ENCODE results near the gene GLB1L3.

Gene GLB1L3

DNA sequence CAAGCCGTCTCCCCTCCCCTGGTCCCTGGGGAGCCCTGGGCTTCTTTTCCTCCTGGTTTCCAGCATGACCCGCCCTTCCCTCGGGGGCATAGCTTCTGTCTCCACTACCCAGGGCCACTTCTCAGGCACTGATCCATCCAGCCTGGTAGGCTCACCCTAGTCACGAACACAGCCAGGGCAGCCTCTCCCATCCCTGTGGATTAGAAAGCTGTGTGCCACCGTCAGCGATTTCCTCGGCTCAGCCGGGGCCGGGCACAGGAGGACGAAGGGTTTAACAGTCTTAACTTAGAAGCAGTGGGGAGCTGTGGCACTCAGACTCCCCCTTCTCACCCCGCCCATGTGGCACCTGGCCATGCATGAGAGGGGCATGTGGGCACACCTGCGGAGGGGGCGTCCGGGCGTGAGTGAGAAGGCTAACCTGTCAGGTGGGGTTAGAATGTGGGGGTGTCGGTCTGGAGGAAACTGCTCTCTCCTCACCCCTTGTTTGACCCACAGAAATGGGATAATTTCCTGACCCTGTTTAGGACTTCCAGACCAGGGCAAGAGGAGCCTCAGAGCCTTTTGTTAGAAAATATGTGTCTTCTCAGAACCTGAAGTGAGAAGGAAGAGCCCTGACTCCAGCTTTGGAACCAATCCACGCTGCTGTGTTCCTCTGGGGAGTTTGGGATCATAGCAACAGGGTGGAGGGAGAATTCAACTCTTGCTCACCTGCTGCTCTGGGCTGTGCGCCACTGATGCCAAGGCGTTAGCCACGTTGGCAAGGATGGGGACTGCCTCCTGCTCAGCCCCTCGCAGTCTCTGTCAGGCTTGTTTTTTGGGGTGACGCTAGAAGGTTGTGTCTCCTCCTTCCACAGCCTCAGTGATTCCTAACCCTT, 70.2 kb downstream of the GLB1L3 start:
- no peak for DNase-seq

DNA sequence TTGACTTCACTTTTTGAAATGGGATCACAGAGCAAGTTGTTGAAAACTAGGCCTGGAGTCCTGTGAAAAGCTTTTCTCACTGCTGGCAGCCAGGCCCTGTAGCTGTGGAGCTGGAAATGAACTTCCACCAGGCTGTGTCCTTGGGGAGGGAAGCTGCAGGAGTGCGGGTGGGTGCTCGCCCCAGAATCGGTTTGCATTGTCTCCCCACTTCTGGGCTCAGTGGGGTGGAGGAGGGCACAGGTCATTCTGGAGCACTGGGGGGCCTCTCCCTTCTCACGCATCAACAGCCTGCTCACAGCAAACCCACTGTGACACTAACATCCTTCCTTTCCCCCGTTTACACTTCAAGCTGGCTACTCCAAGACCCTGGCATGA, 70.8 kb downstream of the GLB1L3 start:
- DNase-seq, result no peak

- no peak for DNase-seq
Observed at GRCh38 chr11:134347441-134347840, 71.3 kb downstream of the GLB1L3 start.

DNA sequence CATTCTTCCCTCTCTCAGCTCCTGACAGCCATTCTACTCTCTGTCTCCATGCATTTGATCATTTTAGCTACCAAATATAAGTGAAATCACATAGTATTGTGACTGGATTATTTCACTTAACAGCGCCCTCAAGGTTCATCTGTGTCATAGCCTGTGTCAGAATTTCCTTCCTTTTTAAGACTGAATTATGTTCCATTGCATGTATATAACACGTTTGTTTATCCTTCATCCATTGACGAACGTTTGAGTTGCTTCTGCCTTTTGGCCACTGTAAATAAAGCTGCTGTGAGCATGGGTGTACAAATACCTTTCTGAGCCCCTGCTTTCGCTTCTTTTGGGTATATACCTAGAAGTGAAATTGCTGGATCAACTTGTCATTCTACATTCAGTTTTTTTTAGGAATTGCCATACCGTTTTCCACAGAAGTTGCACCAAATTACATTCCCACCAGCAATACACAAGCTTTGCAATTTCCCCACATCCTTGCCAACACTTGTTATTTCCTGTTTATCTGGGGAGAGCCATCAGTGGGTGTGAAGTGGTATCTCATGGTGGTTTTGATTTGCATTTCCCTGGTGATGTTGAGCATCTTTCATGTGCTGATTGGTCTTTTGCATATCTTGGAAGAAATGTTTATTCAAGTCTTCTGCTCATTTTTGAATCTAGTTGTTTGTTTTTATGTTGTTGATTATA, 73.1 kb downstream of the GLB1L3 start:
- DNase-seq, result no peak

- no peak for DNase-seq
Observed at GRCh38 chr11:134349802-134350355, 73.7 kb downstream of the GLB1L3 start.

- no peak for DNase-seq
Observed at GRCh38 chr11:134350381-134350780, 74.2 kb downstream of the GLB1L3 start.

GRCh38 chr11:134352111-134352510, 75.9 kb downstream of the GLB1L3 start:
- DNase-seq, result no peak

DNA sequence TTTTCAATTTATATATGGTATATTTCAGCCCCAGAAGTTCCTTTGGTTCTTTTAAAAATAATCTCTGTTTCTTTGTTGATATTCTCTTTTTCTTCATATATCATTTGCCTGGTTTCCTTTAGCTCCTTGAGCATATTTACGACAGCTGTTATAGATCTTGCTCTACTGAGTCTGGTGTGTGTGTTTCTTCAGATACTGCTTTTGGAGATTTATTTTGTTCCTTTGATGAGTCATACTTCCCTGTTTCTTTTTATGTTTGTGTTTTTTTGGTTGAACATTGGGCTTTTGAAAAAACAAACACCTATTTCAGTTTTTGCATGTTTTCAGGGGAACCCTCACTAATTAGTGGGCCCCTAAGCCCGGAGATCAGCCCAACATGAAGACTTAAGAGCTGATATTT, 79.0 kb downstream of the GLB1L3 start:
- no peak for DNase-seq

DNA sequence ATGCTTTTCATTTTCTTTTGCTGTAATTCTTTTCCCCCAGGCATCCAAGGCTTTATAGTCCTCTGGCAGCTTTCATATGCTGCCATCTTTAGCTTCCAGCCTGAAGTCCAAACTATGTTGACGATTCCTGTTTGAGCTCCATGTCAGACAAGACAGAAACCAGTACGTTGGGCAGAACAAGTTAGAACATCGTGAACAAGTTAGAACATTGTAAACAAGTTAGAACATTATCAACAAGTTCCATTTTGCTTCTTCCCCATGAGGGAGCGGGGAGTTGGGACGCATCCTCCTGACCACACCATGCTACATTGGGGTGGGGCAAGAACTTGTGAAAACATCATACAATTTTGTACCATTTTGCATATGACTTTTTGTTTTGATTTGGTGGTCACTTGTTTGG, 79.5 kb downstream of the GLB1L3 start:
- no peak for DNase-seq

DNA sequence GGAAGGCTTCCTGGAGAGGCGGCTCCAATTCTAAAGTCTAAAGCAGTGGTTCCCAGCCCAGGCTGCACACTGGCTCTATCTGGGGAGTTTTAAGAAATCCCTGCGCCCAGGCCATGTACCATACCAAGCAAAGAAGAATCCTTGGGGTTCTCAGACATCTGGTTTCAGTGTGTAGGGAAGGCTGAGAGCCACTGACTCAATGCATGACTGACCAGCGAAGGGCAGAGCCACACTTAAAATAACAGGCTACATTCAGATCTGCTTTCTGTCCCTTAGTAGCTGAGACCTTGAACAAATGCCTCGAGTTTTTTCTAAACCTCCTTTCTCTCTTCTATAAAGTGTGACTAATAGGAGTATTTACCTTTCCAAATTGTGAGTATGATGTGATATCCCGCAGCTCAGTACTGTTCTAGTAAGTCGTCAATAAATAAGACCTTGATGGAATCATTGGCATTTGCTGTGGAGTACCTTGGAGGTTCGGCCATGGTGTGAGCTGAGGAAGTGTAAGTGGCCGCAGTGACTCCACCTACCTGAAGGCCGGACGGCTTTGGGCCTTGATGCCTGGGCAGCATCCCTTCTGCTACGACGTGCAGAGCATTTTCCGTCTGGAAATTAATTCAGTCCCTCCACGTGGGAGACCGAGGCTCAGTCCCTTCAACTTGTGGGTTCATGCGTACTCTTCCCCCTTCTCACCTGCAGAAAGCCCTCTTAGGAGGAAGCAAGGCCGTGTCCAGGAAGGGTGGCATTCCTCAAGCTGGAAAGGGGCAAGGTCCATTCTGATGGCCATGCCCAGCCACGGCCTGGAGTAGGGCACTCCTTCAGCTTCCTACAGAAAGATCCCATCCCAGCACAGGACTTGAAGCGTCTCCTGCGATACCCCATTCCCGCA, 80.7 kb downstream of the GLB1L3 start:
- DNase-seq, result no peak

- no peak for DNase-seq
Observed at GRCh38 chr11:134357545-134357839, 81.3 kb downstream of the GLB1L3 start.

- DNase-seq, result no peak
Observed at GRCh38 chr11:134358165-134358855, 82.1 kb downstream of the GLB1L3 start.

DNA sequence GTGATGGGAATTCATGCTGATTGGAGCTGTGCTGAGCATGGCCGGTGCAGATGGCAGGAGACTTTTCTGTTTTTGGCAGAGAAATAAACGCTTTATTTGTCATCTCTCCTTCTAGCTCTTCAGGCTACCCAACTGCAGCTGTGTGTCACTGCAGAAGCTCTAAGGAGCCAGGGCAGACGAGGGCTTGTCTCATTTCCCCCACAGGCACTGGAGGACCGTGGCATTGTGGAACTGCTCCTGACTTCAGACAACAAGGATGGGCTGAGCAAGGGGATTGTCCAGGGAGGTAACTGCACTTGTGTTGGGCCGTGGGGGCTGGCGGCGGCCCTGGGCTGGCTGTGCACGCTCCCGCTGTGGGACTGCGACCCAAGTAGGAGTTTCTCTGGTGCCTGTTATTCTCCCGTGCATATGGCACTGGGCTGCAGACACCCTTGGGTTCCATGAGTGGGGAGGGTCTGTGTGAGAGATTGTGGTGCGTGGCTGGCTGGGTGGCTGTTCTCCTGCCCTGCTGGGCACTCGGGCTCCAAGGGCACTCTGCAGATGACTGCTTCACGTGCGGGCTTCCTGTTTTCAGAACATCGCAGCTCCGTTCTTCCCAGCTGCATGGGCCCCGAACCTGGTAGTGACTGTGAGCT, 82.8 kb downstream of the GLB1L3 start:
- no peak for DNase-seq

DNA sequence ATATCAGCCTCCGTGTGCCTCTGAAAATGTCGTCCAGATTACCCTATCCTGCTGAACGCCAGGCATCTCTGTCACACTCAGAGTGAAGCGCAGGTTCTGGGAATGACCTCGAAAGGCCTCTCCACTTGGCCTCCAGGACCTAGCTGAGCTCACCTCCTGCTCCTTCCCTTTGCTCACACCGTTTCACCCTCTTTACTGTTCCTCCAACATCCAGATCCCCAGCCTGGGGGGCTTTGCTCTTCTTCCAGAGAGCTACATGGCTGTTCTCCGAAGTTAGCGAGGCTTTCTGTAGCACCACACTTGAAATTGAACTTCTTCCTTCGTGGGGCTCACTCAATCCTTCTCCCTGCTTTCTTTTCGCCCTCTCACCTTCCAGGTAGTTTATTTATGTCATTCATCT, 83.5 kb downstream of the GLB1L3 start:
- no peak for DNase-seq

DNA sequence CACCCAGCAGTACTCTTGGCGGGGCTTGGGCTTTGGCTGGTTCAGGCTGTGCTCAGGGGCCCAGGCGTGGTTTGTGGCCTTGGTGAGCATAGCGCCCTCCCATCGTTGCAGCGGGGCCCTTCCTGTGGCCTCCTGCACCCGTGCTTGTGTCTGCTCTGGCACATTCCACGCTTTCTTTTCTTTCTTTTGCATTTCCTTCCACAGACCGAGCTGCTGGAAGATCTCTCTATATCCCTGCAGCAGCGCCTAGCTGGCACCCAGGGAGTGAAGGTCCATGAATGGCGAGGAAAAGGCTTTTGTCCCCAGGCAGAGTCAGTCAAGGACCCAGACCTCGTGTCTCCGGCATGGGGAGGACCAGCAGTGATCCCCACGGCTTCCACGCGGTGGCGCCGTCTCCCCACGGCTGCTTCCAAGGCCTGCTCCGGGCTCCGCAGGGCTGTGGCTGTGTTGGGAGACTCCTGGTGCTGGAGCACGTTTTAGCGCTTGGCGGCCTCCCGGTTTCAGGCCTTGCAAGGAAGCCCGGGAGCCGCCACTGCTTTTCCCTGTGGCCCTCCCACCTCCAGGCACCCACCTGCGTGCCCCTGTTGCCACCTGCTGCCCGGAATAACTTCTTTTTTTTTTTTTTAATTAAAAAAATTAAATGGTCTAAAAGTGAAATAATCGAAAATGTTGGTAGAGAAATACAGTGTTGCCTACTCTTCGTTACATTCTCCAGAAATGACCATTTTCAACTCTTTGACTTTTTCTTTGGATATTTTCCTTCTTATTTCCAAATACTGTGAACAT, 84.1 kb downstream of the GLB1L3 start:
- no peak for DNase-seq

DNA sequence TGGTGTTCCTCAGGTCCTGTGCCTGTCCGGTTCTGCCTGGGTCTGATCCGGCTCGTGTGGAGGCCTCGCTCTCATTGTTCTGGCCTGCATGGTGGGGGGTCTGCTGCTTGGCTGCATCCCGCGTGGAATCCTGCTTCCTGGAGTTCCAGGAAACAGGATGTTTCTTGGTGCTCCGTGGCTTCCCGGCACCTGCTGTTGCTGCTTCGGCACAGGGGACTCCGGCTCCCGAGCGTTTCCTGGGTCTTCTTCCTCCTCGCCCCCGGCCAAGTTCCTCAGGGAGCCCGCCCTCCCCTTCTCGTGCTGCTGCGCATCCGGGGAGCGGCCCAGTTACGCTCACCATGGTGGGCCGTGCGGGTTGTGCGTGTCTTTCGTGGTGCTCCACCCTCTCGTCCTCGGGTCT, 85.5 kb downstream of the GLB1L3 start:
- DNase-seq, result no peak

- DNase-seq, result no peak
Observed at GRCh38 chr11:134362192-134362901, 86.2 kb downstream of the GLB1L3 start.

- no peak for DNase-seq
Observed at GRCh38 chr11:134363161-134363560, 87.0 kb downstream of the GLB1L3 start.

DNA sequence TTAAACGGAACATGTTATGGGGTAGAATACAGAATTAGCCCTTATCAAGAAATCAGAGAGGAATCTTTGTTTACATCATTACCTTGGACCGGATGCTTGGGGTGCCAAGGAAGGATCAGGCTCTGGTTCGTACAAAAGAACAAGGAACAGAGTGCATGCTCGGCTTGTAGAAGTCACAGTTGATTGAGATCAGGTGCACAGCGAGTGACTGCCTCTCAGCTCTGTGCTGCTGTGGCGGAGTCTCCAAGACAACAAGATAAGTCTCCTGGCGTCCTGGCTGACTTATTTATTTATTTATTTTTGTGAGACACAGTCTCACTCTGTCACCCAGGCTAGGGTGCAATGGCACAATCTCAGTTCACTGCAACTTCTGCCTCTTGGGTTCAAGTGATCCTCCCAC, 87.4 kb downstream of the GLB1L3 start:
- DNase-seq, result no peak

- DNase-seq, result no peak
Observed at GRCh38 chr11:134364261-134364660, 88.1 kb downstream of the GLB1L3 start.
